ENCODE measurements around the gene SLC37A1. TPM values are rescaled to one million over a fixed set of nuclear protein-coding genes. Genes with fewer than 3 reads are reported as not detected.

The SLC37A1 gene
- total RNA-seq, 4 donors from 2014 or later, result 2.3 to 8.8 (median 6.3) TPM

- no peaks in the 10 kb centered on the region for H3K9me3 ChIP-seq
- H3K27ac ChIP-seq, result no peak overlapping the region
- no peak overlapping the region for H3K4me3 ChIP-seq
- TF ChIP-seq CTCF (IDR thresholded peaks at IDR 0.05), result no peak
- TF ChIP-seq POLR2A (IDR thresholded peaks at IDR 0.05), result no peak
- peaks cover 0 to 4% of the 10 kb centered on the region in 2 donors for H3K4me1 ChIP-seq
- no peak for DNase-seq
- H3K36me3 ChIP-seq, result no peaks in the 10 kb centered on the region
- no peaks in the 10 kb centered on the region for H3K27me3 ChIP-seq
- intact Hi-C loops (cut with DNase I; ENCODE audit: low total_unique reads), result no loop called here
These were observed 21.0 kb downstream of the SLC37A1 start for GRCh38 chr21:42534421-42535378.

GRCh38 chr21:42535602-42536171, 22.0 kb downstream of the SLC37A1 start:
- Histone ChIP-seq H3K36me3 (no peaks in the 10 kb centered on the region), H3K4me3 (no peak overlapping the region), H3K27me3 (no peaks in the 10 kb centered on the region), H3K9me3 (no peaks in the 10 kb centered on the region), H3K27ac (no peak overlapping the region), H3K4me1 (peaks cover 0 to 4% of the 10 kb centered on the region in 2 donors)
- no peak for TF ChIP-seq CTCF (IDR thresholded peaks at IDR 0.05)
- TF ChIP-seq POLR2A (IDR thresholded peaks at IDR 0.05), result no peak
- DNase-seq, result no peak
- intact Hi-C loops (cut with DNase I; ENCODE audit: low total_unique reads), result no loop called here

GRCh38 chr21:42536601-42537000, 22.9 kb downstream of the SLC37A1 start:
- Histone ChIP-seq H3K27ac (no peak overlapping the region), H3K36me3 (no peaks in the 10 kb centered on the region), H3K4me3 (no peak overlapping the region), H3K4me1 (peaks cover 0 to 4% of the 10 kb centered on the region in 2 donors), H3K27me3 (no peaks in the 10 kb centered on the region), H3K9me3 (no peaks in the 10 kb centered on the region)
- intact Hi-C loops (cut with DNase I; ENCODE audit: low total_unique reads), result no loop called here
- no peak for DNase-seq
- TF ChIP-seq POLR2A (IDR thresholded peaks at IDR 0.05), result no peak
- TF ChIP-seq CTCF (IDR thresholded peaks at IDR 0.05), result no peak

DNA sequence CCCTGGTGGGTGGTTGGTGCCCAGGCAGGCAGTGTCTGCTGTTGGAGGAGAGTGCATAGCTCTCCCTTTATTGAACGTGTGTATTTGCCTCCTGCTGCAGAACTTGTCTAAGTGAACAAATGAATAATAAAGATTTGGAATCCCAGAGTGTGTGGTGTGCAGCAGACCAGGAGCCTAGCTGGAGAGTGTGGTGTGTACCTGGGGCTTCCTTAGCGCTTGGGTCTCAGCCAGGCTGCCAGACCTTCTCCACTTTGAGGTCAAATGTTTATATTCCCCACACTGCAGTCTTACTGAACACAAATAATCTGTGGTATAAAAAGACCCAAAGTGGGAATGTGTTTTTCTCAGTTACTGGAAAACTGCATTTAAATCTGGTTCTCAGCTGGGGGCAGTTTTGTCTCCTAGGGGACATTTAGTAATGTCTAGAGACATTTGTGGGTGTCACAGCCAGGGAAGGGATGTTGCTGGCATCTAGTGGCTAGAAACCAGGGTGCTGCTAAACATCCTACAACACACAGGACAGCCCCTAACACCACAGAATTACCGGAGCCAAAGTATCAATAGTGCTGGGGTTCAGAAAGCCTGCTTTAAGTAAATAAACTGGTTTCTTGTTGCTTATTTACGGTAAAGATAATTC, 23.6 kb downstream of the SLC37A1 start:
- no peak overlapping the region for H3K4me3 ChIP-seq
- H3K9me3 ChIP-seq, result no peaks in the 10 kb centered on the region
- no peak overlapping the region for H3K27ac ChIP-seq
- DNase-seq, result no peak
- TF ChIP-seq POLR2A (IDR thresholded peaks at IDR 0.05) (no peak), CTCF (IDR thresholded peaks at IDR 0.05) (peak in 1 of 4 experiments; percentile 8)
- H3K4me1 ChIP-seq, result peaks cover 0 to 4% of the 10 kb centered on the region in 2 donors
- H3K27me3 ChIP-seq, result no peaks in the 10 kb centered on the region
- intact Hi-C loops (cut with DNase I; ENCODE audit: low total_unique reads), result no loop called here
- no peaks in the 10 kb centered on the region for H3K36me3 ChIP-seq

All from uterus (tissue), 4 donors.